Right forelimb (tissue), 1 donor: ENCODE data around the gene NSG2.
"Not testable (repeated sequence)": the region's sequence is repeated elsewhere in the genome, so short reads cannot be mapped to it uniquely, and the experiment has no call there.

Experiments
- DNase-seq: peaks from one replicate; pipeline ENCODE4 v3.0.0-alpha.2; 2018

Gene NSG2

DNA sequence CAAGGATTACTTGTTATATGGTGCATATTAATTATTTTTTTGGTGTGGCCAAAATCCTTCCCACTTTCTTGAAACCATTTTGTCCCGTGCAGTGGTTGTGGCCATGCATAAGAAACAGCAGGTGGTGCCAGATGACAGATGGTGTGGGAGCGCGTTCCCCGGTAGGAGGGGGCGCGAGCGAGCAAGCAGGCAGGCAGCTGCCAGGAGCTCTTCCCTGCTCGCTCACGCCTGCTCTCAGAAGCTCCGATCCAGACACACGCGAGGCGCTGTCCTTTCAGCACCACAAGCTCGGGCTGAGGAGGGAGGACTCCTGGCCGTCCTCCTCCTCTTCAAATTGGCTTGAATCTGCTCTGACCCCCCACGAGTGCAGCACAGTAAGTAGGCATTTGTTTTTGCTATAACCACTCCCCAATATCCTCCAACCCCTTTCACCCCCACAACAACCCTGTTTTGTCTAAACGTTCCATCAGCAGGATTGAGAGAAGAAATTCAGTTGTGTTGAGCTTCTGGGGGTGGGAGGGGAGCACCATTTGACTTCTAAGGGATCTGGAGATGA, at the start of gene NSG2:
Gene NSG2, plus strand, starts transcription at position 237 of the 556 bp plus-strand sequence. CDS start 1,050 bp downstream, outside the sequence.
- DNase-seq: peak; percentile 88

DNA sequence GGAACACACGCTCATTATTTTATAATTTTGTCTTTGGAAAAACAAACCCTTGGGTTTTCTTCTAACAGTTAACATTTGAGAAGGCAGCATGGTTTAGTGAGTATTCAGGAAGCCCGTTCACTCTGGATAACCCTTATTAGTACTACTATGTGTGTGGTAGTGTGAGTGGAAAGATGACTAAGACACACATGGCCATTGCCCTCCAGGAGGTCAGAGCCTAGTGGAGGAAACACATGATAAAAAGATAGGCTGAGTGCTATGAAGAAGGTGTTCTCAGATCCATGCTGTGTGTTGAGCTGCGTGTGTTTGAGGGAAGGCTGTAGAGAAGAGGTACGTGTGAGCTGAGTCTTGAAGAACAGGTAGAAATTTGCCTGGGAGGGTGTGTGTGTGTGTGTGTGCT, 48.2 kb upstream of the NSG2 start:
- no peak for DNase-seq

DNA sequence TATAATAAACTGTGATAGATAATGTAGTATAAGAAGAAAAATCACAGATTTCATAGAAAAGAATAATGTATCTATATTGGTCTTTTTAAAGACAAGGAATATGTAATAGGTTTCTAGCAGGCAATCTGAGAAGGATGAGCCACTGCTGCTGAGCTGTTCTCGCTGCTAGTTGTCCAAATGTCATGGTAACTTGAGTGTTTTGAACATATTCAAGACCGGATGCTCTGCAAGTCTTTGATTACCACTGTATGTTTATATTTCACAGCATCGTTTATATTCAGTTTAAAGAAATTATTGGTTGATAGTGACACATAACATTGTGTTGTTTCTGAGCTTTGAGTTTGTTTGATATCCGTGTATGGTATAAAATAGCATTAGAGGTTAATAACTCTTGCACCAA, 47.0 kb upstream of the NSG2 start:
- DNase-seq: no peak

DNA sequence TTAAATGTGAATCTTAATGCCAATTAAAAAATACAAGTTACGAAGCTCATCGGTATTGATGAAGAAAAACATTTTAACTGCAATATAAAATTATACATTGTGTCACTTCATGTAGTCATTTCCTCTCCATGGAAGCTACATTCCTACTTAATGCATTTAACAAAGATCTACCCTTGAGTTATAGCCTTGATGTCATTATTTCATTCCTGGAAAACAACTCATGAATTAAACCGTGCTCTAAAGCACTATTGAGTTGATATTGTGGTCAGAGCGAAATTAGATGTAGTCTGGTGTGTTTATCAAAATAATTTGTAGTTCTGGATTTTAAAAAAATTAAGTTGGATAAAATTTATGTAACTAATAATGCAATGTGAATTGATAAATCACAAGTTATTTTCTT, 45.4 kb upstream of the NSG2 start:
- DNase-seq: no peak

DNA sequence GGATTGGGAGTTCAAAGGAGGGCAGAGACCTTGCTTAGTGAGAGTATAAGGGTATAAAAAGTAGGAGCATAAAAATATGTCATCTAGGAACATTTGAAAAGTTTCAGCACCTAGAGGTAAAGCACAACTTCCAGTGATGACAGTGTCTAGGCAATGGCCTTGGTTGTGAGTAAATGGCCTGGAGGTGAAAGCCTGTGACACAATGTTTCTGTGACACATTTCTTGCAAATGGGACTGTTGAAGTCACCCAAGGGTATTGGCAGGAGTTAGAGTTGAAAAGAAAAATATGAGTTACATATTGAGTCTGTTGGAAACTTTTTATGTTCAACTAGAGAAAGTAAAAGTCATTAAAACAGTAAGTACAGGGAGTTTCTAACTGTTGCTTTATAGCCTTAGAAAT, 41.7 kb upstream of the NSG2 start:
- no peak for DNase-seq

DNA sequence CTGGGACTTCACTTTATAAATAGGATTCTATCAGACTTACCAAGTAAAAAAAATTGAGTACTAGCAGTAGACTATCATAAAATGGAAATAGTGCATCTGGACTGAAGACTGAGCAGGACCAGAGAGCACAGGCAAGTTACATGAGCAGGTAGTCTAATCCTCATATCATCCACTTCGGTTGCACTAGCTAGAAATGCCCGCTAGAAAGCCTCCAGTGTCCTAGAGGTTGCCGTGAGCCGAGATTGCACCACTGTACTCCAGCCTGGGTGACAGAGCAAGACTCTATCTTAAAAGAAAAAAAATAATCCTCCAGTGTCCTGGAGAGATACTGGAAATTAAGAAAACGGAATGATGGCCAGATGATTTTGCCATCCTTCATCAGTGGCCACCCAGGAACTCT, 36.6 kb upstream of the NSG2 start:
- no peak for DNase-seq

DNA sequence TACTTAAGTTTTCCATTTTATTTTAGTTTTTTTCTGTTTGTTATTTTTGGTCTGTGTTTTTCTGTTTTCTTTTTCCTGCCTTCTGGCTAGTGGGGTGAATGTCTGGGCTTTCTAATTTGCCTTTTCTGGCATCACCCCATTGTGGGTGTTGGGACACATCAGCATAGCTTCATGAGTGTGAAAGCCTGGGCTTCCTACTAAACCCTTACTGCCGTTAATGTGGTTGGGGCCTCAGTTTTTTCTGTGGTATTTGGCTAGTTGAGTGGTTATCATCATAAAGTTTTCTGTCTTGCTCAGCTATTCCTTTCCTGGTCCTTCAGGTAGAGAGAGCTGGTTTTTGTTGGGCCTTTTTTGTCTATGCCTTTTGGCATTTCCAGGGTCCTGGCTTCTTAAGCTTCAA, 35.1 kb upstream of the NSG2 start:
- DNase-seq: no peak

DNA sequence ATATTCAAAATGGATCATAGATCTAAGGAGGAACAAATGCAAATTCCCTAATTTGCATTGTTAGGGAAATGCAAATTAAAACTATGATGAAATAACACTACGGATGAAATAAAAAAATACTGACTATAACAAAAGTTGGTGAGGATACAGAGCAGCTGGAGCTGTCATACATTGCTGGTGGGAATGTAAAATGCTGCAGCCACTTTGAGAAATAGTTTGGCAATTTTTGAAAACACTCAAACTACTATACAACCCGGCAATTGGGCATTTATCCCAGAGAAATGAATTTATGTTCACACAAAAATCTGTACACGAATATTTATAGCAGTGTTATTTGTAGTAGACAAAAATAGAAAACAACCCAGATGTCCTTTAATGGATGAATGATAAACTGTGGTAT, 34.1 kb upstream of the NSG2 start:
- DNase-seq: no peak

DNA sequence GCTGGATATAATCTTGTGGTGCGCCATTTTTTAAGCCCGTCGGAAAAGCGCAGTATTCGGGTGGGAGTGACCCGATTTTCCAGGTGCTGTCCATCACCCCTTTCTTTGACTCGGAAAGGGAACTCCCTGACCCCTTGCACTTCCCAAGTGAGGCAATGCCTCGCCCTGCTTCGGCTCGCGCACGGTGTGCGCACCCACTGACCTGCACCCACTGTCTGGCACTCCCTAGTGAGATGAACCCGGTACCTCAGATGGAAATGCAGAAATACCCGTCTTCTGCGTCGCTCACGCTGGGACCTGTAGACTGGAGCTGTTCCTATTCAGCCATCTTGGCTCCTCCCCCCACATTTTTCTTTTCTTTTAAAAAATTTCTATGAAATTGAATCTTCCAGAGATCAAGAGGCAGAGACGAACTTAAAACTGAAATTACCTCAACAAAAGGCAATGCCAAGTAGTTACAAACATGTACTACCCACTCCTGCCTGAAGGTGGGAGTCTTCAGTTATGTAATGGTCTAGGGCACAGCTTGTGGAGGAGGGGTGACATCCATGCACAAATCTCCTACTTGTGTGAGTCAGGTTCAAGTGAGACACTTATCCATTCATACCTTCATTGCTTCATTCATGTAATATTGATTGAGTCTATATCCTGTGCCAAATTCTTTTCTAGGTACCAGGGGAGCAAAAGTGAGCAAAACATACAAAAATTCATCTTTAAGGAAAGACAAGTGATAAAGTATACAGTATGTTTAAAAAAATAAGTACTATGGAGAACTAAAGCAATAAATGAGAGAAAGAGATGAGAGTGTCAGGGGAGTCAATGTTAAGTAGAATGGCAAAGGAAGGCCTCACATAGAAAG, 25.2 kb upstream of the NSG2 start:
- not testable (repeated sequence) for DNase-seq

DNA sequence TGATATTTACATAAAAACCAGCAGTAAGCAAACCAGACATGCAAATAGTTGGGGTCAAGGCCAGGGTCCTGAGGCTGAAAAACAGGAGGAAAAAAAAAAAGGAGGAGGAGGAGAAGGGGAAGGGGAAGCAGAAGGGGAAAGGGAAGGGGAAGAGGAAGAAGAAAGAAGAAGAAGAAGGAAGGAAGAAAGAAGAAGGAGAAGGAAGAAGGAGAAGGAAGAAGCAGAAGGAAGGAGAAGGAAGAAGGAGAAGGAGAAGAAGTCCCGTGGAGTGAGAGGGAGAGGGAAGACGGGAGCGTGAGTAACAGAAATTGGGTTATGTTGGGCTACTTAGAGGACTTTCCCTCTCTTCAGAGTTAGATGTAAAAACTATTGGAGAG, 24.6 kb upstream of the NSG2 start:
- no peak for DNase-seq

DNA sequence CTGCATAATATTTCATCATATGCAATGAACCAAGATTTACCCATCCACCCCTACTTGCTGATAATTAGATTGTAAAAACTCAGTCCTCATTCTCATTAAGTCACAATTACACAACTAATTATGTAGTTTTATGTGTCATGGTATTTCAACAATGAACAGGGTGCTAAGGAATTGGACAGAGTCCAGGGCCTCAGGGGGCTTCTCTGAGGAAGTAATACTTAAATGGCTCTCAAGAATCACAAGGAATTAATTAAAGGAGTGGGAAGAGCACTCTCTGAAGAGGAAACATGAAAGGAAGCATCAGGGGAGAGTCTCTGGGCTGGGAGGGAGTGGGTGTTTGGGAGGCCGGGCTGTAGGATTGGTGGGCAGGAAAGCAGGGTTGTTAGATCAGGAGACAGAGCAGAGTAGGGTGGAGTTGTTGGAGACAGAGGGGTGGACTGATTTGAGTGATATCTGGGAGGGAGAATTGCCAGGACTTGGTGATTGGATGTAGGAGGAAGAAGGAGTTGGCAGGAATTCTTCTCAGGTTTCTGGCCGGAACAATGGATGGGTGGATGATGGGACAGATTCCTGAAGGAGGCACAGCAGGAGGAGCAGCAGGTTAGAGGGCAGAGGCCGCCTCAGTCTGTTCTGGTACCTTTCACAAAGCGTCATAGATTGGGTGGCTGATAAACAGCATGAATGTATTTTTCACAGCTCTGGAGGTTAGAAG, 23.0 kb upstream of the NSG2 start:
- DNase-seq: no peak

DNA sequence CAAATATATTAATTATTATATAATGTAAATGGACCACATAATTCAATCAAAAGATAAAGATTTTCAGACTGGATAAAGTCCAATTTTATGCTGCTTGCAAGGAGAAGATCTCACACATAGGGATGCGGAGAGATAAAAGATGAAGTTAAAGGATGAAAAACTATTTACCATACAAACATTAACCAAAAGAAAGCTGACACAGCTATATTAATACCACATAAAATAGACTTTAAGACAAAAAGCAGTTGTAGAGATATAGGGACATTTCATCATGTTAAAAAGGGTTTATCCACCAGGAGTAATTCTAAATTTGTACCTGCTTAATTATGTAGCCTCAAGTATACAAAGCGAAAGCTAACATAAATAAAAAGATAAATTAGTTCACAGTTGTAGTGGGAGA, 15.2 kb upstream of the NSG2 start:
- no peak for DNase-seq

DNA sequence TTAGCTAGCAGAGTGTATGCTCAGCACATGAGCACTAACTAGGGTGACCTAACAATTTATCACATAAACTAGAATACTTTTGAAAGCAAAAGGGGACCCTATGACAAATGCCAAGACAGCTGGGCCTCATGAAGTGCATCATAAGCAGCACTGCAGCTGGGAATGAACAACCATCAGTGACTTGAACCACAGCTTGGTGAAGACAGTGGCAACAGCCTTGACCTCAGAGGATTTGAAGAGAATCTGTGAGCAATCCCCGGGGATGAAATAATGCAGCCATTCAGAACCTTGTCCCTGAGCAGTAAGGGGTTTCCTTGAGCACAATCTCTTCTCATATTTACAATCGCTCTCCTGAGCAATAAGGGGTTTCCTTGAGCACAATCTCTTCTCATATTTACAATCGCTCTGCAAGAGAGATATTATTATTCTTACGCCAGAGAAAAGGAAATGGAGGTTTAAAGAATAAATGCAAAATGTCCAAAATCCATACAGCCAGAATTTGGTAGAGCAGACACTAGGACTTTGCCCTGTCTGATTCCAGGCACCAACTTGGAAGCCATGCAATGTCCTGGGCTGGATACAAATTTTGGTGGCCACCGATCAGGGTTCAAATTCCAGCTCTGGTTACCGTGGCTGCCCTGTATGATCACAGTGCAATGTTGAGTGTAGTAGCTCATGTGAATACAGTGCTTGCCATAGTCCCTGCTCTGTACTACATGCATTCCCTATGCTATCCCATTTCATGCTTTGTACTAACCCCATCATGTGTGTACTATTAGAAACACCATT, 846 bp upstream of the NSG2 start:
- no peak for DNase-seq

DNA sequence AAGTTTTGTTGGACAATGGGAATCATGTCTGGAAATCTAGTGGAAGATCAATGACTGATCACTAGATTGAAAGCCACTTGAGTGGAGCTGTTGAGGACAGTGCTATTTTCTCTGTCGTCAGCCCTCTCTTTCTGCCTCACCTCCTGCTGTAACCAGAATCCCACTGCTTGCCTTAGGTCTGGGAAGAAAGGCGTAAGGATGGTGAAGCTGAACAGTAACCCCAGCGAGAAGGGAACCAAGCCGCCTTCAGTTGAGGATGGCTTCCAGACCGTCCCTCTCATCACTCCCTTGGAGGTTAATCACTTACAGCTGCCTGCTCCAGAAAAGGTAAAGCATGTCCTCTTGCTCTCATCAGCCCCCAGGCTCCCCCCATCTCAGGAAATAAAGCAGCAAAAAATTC, 1.1 kb downstream of the NSG2 start:
- DNase-seq: no peak

DNA sequence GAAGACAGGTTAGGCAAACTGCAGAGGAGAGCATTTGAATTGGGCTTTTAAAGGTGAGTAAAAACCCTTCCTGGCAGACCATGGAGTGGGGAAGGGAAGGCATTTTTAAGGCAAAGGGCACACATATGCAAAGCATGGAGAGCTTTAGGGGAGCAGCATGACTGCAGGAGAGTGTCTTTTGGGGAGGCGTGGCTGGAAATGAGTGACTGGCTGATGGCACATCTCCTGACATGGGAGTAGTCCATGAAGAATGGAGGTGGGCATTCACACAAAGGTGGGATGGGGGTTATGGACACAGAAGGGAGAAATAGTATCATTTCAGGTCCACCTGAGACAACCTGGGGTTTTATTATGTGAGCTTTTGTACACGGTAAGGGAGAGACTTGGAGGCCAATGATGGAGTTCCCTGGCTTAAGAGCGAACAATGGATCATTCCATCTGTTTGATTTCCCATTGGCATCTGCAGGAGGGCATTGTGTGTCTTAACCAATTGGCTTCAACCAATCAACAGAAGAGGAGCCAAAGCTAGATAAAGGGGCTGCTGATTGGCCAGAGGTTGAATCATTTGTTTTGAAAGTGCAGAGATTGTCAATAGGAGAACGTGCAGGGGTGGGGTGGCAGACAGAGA, 2.1 kb downstream of the NSG2 start:
- DNase-seq: no peak

DNA sequence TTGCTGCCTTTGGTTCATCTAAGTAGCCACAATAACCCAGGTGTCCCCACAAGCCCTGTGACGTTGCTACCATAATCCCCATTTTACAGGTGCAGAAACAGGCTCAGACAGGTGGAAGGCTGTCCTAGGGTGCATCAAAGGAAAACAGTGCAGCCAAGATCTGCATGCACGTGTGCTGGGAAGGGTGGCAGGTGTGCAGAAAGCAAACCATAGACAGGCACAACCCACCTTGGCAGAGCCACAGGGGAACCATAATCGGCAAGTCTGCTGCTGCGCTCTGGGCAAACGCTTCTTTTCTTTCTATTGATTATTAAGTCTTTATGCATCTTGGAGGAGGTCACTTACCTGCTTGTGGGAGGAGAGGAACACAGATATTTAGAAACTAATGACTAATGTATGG, 7.1 kb downstream of the NSG2 start:
- no peak for DNase-seq

DNA sequence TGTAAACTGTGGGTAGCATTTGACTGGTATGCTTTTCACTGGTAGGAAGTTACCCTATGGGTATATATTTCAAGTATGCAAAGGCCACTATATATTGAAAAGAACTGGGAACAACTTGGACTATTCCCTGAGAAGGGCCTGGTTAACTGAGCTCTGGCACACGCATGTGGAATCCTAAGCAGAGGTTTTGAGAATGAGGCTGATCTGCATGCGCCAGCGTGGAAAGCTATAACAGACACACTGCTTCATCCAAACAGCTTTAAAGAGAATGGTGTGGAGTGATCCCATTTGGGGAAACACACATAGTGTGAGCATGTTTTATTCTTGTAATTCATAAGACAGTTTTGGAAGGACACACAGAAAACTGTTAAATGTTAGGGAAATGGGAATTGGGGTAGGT, 8.4 kb downstream of the NSG2 start:
- DNase-seq: no peak

DNA sequence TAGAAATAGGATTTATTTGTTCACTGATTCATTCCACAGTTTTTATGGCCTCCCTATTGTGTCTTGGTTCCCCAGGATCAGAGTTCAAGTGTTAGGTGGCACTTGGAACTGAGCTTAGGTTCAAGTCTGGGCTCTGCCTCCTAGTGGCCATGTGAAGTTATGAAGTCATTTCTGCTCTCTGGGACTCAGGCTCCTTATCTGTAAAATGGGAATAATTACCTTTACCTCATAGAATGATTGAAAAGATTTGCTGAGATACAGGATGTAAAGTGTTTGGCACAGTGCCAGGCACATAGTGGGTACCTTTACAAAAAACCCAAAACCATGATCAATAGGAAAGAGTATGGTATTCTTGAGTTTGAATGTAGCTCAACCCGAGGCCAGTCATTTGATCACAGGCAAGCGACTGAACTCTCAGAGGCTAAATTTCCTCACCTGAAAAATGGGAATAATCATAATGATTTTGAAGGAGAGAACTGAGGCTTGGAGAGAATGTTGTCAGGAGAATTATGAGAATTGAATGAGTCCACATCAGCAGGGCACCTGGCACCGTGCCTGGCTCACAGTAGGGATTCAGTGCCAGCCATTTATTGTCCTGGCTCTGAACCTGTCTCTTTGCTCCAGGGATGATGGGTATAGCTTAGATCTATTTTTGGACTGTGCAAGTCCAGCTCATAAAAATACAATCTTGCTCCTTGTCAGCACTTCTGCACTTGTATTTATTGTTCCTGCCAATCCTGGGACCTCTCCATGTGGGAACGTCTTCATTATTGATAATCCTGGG, 10.8 kb downstream of the NSG2 start:
- no peak for DNase-seq

DNA sequence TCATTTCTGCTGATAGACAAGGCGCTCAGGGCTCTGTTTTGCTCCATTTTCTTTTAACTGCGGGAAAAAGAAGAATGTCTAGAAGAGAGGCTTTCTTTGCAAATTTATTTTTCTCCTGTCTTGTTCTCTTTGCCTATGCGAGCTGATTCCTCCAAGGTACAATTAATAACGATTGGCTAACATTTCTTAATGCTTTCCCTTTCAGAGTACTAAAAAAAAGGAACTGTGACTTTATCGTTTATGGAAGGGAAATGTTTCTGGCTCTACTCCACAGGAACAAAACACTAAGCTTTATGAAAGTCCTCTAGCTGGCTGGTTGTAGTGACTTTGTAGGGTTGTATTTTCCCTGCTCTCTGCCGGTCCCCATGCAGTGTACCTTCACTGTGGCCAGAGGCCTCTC, 11.7 kb downstream of the NSG2 start:
- no peak for DNase-seq

DNA sequence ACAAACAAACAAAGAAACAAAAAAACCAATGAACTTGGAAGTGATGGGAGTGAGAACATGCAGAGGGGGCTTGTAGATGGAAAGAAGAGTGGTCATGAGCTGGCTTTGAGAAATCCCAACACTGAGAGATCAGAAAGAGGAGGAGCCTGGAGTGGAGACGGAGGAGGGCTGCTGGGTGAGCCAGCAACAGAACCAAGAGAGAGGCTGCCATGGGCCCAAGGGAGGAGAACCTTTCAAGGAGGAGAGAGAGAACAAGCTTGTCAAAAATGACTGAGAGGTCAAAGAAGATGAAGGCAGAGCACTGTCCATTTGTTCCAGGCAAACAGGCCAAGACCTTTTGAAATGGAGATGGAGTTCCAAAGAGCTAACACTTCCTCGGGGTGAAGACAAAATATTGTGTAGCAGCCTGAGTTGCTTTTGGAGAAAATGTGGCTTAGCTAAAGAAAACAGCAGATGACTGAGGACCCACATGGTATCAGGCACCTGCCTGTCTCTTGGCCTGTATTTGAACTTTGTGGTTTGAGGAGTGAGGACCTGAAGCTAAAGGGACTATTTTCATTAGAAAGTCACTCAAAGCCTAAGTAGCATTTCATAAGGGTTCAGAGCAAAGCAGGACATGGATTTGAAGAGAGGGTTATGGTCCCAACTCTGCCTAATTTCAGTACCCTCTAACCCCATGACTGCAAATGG, 13.1 kb downstream of the NSG2 start:
- no peak for DNase-seq

DNA sequence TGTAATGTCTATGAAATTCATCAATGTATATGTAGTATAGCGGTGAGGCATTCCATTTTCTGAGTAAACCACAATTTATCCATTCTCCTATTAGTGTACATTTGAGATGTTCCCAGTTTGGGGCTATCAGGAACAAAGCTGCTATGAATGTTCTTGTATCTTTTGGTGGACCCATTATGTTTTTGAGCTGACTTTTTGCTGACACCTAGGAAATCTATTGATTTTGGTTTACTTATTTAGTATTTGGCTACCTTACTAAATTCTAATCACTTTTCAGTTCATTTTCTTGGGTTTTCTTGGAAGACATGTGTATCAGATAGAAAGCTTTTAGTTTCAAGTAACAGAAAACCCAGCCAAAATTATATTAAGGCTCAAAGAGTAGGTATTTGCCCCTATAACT, 13.7 kb downstream of the NSG2 start:
- no peak for DNase-seq
